LNCaP clone FGC (cell line): ENCODE data around the gene SAMHD1.
"Not testable (repeated sequence)": the region's sequence is repeated elsewhere in the genome, so short reads cannot be mapped to it uniquely, and the experiment has no call there.

Experiments
- DNase-seq: peaks from one replicate; pipeline ENCODE4 v3.0.0-alpha.2; 2011; ENCODE audit warnings: low read depth
- H3K4me3 ChIP-seq: 2 replicates; pipeline ENCODE4 v1.5.1; 2011; ENCODE audit warnings: mild to moderate bottlenecking, low read depth, low read length, control low read depth
- CTCF ChIP-seq: IDR thresholded peaks from 2 replicates; pipeline ENCODE4 v1.5.1; 2012; ENCODE audit warnings: mild to moderate bottlenecking; ENCODE audit not compliant: control insufficient read depth, insufficient read depth; ENCODE audit errors: extremely low read depth

The SAMHD1 gene

GRCh38 chr20:36845288-36845971, 106.1 kb downstream of the SAMHD1 start:
- no peak overlapping the region for H3K4me3 ChIP-seq
- TF ChIP-seq CTCF: no peak
- no peak for DNase-seq

GRCh38 chr20:36841030-36841429, 110.5 kb downstream of the SAMHD1 start:
- H3K4me3 ChIP-seq, DNase-seq: not testable (repeated sequence)
